HPDE6-E6E7 (cell line): ENCODE data around the gene SEPTIN12.
A peak's percentile ranks its signal among the peaks of the same experiment; 100 is the strongest.
"Not testable (repeated sequence)": the region's sequence is repeated elsewhere in the genome, so short reads cannot be mapped to it uniquely, and the experiment has no call there.

ENCODE experiments used
- DNase-seq: peaks from one replicate; pipeline ENCODE4 v3.0.0; 2011; ENCODE audit warnings: missing footprints; ENCODE audit errors: extremely low spot score

SEPTIN12 gene

DNA sequence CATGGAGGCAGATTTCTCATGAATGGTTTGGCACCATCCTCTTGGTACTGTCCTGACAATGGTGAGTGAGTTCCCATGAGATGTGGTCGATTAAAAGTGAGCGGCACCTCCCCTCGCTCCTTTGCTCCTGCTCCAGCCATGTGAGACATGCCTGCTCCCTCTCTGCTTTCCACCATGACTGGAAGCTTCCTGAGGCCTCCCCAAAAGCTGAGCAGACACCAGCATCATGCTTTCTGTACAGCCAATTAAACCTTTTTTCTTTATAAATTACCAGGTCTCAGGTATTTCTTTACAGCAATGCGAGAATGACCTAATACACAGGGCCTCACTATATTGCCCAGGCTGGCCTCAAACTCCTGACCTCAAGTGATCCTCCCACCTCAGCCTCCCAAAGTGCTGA lies 33.3 kb downstream of the SEPTIN12 start:
- DNase-seq, result no peak

DNA sequence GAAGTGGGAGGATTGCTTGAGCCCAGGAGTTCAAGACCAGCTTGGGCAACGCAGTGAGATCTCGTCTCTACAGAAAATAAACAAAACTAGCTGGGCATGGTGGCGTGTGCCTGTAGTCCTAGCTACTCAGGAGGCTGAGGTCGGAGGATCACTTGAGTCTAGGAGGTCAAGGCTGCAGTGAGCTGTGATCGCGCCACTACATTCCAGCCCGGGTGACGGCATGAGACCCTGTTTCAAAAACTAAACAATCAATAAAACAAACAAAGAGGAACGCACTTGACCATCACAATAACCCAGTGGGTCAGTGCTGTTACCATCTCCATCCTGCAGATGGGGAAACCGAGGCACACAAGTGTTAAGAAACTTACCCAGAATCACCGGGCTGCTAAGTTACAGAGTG lies 34.9 kb downstream of the SEPTIN12 start:
- DNase-seq, result no peak

DNA sequence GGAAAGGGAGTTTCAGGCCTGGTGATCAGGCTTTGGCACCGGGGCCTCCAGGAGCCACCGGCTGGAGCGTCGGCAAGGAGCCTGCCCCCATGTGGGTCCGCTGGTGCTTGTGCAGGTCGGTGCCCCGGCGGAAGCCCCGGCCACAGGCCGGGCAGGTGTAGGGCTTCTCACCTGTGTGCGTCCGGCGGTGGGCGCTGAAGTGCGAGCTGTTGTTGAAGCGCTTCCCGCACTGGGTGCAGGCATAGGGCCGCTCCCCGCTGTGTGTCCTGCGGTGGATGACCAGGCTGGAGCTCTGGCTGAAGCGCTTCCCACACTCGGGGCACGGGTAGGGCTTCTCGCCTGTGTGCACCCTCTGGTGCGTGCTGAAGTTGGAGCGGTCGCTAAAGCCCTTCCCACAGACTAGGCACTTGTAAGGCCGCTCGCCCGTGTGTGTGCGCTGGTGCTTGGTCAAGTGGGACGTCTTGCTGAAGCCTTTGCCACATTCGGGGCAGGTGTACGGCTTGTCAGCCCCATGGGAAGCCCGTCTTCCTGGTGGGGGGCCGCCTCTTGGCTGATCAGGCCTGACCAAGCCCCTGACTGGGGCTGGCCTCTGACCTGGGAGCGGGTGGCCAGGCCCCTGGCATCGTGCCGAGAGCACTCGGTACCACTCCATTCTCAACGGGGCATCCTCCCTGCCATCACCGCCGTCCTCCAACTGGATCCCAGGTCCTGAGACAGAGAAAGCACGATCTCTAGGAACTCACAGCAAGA lies 35.6 kb downstream of the SEPTIN12 start:
- no peak for DNase-seq

DNA sequence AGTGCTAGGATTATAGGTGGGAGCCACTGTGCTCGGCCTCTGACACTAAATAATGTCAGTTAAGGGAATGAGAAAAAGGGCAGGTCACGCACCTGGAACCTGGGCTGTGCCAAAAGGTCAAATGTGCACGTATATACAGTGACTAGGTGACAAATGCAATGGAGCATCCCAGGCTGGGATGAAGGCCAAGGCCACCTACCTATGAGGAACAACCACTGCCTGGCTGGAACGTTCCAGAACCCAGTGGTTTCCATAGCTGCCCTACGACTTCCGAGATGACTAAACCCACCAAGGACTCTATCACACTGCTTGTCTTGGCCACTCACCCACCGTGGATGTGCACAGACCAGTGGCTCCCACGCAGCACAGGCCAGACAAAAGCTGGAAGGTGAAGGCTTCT lies 37.2 kb downstream of the SEPTIN12 start:
- DNase-seq, result no peak

DNA sequence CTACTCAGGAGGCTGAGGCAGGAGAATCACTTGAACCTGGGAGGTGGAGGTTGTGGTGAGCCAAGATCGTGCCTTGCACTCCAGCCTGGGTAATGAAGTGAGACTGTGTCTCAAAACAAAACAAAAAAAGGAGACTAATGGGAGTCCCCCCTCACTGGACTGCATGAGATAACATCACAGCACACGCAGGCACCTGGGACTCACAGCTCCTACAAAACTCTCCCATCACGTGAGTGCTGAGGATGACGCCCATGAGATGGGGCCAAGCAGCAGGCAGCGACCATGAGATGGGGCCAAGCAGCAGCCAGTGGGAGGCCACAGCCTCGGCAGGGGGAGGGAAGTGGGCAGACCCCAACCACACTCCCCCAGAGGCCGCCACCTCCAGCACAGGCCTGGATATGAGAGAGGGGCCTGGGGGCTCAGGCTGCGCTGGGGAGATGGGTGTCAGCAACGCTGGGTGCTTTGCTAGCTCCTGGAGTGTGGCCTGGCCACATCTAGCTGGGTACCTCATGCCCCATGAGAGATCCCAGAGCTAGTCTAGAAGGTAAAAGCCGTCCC lies 38.4 kb downstream of the SEPTIN12 start:
- DNase-seq, result no peak

DNA sequence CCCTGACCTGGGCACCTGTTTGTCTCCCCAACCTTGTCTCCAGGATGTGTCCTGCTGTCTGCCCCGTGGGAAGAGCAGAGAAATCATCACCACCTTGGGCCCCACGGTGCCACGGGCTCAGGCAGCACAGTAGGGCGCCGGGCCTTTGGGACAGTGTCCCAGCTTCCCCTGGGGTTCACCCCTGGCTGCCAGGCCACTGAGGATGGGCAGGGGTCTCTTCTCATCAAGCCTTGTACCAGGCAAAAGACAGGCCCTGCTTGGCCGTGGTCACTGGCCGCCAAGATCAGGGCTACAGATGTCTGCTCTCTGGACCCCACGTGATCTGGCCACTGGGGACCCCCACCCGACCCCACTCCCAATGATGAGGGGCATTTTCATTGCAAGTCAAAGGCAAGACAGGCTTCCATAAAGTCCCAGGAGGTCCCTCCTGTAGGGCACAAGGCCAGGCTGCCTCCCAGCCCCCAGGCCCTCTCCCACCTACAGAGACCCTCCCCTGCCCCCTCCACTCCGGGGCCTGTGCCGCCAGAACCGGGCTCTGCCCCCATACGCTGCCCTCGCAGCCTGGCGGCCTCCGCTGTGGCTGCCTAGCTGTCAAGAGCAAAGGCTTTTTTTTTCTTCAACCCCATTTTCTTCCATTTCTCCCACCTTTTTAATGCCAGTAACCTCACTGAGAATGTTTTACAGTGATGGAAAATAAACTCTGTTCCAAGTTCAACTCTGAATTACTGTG lies 39.3 kb downstream of the SEPTIN12 start:
- DNase-seq, result no peak

DNA sequence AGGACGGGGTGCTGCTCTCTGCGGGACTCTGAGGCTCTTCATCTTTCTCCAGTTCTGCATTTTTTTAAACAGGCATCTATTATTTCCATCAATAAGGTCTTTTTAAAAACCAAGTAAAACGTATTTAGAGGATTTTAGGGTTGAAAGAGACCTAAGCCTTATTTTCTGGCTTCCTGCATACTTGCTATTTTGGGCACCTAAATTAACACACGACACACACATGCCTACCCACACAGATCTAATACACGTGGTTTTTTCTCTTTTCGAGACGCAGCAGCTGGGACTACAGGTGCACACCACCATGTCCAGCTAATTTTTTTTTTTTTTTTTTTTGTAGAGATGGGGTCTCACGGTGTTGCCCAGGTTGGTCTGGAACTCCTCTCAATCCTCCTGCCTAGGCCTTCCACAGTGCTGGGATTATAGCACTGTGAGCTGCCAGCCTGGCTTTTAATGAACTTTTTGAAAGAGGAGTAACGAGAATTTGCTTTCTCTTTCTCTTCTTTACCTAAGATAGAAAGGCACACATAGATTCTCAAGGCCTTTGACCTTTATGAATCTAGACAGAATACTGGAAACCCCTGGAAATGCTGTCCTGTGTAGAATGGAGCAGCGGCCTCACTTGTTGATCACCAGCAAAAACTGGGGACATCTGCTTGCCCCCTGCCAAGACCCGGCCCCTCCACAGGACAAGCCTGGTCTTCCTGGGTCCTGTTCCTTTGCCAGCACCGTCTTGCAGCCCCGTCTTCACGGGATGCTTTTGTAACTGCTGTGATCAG lies 40.1 kb downstream of the SEPTIN12 start:
- DNase-seq, result no peak

DNA sequence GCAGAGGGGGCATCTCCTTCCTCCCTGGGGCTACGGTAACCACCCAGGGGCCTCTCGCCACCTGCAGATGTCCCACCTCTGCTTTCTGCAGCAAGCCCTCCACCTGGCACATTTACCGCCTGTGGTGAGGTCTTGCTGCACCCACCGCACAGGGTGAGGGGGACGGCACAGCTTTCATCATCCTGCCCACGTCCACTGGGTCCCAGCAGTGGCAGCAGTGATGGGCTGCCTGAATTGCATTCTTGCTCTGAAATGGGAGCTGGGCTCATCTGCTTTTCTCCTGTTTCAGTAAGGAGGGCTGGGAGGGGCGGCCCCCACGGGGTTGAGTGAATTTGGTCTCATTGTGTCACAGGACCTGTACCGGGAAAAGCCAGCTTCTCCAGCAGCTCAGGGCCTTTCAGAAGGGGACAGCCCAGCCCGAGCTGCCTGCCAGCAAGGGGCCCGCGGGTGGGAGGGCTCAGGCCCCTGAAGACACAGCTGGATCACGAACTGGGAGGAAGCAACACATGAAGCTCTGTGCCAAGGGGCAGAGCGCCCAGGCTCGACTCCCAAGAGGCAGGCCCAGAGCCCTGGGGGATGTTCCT lies 41.1 kb downstream of the SEPTIN12 start:
- DNase-seq, result no peak

DNA sequence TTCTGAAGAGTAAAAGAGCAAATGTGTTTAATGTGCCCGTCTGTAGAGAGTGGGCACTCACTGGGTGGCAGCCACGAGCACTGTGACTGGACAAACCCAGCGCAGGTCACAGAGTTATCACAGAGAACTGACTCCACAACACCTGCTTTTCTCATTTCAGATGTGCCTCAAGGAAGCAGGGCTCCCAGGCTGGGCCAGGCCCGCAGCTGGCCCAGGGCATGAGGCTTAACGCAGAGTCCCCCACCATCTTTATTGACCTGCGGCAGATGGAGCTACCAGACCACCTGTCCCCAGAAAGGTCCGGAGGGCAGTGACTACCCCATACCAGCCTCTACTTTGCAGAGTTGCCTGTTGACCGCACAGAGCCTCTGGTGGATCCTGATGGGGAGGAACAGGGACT lies 41.9 kb downstream of the SEPTIN12 start:
- DNase-seq, result no peak

DNA sequence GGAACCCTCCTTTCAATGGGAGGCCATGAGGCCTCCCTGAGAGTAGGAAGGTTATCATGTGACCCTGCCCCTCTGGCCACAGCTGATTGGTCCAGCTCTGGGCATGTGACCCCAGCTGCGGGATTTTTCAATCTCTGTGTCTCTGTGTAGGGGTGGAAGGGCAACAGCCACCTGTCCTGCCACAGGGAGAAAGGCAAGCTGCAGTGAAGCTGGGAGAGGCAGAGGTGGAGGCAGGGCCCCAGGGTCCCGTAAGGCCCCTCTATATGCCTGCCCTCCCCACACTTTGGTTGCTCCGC lies 42.9 kb downstream of the SEPTIN12 start:
- no peak for DNase-seq

DNA sequence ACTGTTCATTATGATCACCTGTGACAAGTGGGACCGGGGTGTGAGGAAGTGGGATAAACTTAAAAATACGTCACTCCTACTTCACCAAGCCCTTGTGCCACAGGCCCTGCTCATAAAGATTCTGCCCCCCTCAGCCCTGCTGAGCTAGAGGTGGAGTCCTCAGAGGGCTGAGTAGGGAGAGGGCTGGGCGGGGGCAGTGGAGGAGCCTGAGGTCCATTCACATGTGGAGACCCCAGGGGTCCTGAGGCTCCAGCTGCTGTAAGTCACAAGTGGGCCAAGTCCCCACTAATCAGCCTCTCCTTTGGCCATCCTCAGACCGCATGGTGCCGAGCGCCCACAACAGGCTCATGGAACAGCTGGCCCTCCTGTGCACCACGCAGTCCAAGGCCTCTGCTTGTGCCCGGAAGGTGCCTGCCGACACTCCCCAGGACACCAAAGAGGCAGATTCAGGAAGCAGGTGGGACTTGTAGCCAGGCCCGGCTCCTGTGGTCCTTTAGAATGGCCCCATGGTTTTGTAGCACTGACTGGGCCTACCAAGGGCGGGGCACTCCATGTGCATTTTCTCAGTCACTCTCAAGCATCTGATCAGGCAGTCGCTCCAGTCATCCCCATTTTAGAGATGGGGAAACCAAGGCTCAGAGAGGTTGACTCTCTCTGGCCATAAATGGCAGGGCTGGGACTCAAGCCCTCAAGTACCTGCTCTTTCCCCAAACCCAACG lies 43.4 kb downstream of the SEPTIN12 start:
- no peak for DNase-seq

DNA sequence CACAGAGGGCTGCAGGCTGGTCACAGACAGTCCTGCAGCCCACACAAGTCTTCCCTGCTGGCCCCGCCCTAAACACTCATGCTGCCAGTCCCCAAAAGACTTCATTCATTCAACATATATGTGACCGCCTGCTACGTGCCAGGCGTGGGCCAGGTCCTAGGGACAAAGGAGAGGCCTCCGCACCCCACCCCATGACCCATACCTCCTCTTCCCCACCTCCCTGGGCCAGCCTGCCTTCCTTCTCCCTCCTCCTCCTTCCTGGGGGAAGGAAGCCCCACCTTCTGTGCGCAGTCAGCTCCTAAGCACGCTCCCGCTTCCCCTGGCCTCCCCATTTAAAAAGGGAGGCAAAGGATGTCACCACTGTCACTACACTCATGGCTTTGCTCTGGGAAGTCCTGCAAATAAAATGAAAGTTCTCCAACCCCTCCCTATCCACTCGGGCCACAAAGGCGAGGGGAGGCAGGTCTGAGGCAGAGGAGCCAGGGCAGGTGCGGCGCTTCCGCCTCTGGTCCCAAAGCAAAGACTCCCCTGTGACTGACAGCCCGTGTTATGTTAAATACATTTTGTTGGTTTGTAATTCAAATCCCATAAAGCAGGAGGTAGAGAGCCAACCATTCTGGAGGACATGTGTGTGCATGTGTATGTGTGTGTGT lies 44.8 kb downstream of the SEPTIN12 start:
- DNase-seq, result no peak

DNA sequence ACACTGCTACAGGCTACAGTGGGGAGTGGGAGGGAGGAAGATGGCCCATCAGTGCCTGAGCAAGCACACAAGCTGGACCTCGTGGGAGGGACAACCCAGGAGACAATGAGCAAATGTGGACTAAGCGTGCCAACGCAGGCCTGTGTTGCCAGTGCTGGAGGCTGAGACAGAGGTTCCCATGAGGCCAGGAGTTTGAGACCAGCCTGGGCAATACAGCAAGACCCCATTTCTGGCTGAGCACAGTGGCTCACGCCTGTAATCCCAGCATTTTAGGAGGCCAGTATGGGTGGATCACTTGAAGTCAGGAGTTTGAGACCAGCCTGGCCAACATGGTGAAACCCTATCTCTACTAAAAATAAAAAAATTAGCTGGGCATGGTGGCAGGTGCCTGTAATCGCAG lies 49.8 kb downstream of the SEPTIN12 start:
- not testable (repeated sequence) for DNase-seq

DNA sequence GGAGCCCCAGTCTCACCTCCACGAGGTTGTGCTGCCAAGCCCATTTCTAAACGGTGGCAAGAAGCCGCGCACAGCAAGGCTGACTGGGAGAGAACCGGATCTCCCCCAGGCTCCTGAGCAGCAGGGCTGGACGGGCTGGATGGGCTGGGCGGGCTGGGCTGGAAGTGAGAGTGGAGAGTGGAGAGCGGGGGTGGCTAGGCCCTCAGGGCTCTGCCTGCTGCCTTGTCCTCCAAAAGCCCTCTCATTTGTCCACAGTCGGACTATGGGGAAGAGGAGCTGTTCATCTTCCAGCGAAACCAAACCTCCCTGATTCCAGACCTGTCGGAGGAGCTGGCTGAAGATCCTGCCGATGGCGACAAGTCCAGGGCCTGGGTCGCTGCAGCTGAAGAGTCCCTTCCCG lies 50.6 kb downstream of the SEPTIN12 start:
- DNase-seq, result no peak

DNA sequence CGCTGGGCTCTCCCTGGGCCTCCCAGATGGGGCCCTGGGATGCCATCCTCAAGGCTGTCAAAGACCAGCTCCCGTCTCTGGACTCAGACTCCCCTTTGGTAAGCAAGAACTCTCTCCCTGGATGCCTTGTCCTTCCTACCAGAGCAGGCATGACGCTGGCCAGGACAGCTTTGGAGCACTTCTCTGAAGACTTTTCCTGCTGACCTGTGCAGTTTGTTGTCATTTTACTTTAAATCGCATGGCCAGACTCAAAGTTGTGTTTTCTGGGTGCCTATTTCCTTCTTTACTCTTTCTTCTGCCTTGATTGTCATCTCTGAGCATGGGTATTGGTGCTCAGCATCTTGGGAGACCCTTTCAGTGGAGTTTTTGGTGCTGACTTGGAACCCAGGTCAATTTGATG lies 51.6 kb downstream of the SEPTIN12 start:
- no peak for DNase-seq

DNA sequence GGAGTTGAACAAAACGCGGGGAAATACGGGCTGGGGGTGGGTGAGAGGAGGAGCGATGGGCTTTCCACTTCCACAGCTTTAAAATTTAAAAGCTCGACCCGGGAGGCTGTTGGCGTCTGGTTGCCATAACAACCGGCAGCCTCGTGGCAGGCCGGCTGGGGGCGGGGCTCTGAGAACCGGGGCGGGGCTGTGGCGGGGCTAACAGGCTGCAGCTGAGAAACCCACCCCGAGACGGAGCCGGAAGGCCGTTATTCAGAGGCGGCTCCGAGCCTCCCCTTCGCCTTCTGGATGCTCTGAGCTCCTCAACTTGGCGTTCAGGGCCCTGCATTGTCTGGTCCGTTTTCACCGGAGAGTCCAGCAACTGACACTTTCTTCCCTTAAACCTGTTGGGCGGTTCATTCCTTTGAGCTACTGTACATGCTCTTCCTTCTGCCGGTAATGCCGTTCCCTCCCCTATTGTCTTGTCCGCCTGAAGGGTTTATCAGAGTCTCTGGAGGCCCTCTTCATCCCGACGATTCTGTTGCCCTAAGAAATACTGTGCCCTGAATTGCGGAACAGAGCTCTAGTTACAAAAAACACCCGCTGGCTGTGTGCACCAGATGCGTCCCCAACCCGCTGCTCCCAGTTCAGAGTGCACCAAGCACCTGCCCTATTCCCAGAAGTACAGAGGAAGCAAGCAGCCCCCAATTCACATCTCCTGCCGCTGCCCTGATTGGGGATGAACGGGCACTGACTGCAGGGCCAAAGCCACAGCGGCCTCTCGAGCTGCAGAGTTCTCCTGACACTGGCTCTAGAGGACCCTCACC lies 53.2 kb downstream of the SEPTIN12 start:
- peak; percentile 80 for DNase-seq

DNA sequence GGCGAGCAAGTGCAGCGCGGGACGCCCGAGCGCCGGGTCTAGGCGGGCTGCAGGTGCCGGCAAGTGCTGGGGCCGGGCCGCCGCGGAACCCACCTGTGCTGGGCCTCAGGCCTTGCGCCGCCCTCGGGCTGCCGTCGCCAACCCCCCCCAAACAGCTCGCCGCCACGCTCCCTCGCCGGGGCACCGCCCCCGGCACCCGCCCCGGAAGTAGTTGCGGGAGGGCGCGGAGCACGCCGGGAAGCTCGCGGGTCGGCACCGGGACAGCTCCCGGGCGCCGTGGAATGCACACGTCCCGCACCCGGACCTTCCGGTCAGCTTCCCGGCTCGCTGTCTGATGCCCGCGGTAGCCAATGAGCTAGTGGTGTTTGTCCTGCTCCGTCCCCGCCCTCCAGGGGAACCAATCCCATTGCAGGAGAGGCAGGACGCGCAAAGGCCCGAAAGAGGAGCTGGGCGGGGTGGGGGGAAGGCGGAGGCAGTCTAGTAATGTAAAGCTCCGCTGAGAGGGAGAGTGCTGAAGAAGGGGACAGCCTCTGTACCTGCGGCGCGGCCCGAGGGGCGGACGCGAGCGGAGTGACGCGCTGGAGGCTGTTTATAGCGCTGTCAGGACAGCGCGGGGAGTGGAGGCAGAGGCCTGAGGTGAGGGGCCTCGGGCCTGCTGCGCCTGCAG lies 53.9 kb downstream of the SEPTIN12 start, which contains the start of the genes ANKS3 and DNAAF8:
ANKS3 (minus strand) TSS at position 209 of the 667 bp plus-strand sequence. CDS start 4,122 bp downstream, outside the sequence.
DNAAF8 (plus strand) TSS at position 475 of the 667 bp plus-strand sequence. CDS start 1,978 bp downstream, outside the sequence.
- peak; percentile 98 for DNase-seq

DNA sequence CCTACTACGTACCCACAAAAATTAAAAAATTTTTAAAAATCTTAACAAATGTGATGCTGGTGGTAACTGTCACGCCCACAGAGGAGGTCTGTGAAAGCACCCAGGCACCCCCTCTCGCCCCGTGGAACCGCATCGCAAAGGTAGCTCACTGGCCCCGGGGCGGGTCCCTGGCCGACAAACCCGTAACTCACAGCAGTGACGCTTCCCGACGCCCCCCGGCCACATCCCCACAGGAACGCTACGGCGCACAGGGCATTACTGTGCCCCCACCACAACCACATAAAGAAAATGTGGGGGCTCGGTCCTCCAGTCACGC lies 54.4 kb downstream of the SEPTIN12 start:
- no peak for DNase-seq

DNA sequence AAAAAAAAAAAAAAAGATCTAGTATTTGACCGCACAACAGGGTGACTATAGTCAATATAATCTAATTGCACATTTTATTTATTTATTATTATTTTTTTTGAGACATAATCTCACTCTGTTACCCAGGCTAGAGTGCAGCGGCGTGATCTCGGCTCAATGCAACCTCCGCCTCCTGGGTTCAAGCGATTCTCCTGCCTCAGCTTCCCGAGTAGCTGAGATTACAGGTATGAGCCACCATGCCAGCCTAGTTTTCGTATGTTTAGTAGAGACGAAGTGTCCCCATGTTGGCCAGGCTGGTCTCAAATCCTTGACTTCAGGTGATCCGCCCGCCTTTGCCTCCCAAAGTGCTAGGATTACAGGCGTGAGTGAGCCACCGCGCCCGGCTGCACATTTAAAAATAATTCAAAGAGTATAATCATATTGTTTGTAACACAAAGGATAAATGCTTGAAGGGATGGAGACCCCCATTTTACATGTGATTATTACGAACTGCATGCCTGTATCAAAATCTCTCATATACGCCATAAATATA lies 54.9 kb downstream of the SEPTIN12 start:
- DNase-seq, result no peak
